HG02885 (cell line): ENCODE data around the gene CLSTN2.
A peak's percentile ranks its signal among the peaks of the same experiment; 100 is the strongest.

ENCODE experiments used
- ATAC-seq: cut with Tn5 transposase; IDR thresholded peaks from one replicate; pipeline ENCODE4 v1.9.1; 2021; ENCODE audit warnings: mild to moderate bottlenecking; ENCODE audit not compliant: unreplicated experiment, poor library complexity

Gene CLSTN2

DNA sequence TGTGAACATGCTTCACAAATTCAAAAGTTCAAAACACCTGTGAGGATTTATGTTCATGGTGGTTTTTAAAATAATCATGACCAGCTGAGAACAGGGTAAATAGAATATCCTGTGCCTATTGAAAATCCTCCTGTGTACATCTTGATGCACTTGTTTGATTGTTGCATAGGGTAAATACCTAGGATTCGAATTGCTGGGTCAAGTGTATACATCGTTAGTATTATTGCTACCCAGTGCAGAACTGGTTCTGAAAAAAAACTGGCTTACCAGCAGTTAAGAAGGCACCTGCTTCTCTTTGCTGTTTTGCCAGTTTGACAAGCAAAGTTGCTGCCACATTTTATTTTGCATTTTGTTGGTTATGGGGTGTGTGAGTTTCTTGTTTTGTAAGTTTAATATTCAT is 272.6 kb downstream of the CLSTN2 start:
- ATAC-seq = no peak

DNA sequence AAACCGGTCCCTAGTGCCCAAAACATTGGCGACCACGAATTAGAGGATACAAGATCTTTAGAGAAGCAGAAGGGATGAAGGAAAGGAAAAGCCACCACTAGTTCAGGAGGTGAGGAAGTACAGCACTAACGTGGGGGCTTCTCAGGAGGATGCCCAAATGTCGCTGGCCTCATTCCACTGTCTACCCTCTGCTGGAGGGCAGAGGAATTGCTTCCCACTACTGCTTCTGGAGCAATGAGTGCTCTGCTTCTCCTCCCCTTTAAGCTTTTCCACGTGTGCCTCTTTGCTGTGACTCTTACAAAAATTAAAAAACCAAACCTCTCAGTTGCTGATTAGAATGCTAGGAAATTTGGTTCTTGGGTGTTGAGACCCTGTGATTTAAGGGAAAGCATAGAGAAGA is 281.3 kb downstream of the CLSTN2 start:
- ATAC-seq = peak; percentile 61

DNA sequence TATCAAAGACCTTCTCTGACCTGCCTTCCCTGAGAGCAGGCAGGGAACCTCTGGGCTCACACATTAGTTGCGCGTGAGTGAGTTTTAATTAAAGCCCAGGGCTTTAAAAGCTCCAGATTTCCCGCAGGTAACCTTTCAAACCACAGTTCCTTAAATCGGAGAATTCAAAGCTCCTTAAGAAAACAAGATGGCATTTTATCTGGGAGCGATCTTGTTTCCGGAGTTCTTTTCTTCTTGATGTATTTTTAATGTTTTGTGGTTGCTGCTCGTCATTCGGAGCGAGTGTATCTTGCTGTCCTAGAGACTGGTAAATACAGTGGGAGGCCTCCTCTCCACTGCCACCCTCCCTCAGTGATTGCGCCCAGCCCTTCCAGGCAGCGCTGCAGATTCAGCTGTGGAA is 284.3 kb downstream of the CLSTN2 start:
- no peak for ATAC-seq

DNA sequence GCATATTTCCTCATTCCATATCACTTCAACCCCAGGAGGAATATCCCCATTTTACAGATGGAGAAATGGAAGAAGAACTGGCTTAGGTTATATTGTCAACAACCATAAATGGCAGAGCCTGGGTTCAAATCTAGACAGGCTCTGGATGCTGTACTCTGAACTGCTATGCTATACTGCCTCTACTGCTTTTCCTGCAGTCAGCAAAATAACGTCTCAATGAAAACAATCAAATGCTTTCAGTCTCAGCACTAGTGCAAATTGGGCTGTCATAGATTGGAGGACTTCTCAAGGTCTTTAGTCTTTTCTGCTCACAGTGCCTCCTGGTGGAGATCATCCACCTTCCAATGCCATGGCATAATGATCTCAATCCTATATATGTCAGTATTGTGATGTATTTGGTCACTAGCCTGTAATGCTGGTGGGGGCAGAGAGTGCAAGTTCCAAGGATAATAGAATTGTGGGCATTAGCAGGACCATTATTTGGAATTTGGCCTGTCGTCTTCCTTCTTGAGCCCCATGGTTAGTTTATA is 285.0 kb downstream of the CLSTN2 start:
- ATAC-seq = no peak

DNA sequence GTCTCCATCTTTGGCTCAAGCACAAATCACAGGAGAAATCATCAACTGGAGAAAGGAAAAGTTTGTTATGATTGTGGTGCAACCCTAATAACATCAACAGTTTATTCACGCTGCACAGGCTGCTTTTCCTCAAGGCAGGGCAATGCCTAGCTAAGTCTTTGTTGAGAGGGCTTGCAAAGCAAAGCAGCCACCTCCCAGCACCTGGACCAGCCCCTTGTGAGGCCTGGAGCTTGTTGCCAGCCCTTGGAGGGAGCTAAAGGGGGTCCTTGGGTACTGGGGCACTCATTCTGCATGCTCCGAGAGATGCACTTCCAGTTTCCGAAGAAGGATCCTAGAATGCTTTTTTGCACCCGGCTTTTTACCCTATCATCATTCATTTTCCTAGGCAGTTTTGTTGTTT is 288.2 kb downstream of the CLSTN2 start:
- no peak for ATAC-seq

DNA sequence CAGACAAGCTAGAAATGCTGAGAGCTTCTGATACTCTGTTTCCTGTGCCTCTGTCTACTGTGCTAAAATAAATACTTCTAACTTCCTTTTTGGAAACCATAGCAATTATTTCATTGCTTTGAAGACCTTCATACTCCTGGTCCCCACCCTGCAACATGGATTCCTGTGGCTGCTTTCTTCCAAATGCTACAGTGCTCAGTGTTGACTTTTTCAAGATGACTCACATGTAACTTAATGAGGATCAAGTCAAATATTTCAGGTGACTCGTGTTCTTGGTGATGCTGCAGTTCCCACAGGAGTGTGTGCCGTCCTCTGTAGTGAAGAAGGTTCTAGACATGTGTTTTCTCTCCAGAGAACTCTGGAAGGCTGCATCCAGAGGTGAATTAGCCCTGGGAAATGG is 288.6 kb downstream of the CLSTN2 start:
- ATAC-seq = no peak

DNA sequence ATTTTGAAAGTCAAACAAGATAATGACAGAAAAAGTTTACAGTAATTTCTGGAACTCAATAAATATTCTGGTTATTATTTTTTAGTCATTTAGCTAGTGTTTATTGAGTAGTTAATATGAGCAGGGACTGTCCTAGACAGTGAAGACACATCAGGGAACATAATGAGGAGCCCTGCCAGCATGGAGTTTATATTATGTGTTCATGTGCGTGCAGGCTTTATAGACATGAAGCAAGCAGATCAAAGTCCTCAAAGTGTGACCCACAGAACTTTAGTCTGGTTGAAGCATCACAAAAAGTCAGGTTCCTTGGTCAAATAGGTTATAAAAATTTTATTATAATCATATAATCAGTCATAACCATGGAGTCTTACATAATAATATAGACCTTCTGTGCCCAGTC is 289.3 kb downstream of the CLSTN2 start:
- ATAC-seq = no peak

DNA sequence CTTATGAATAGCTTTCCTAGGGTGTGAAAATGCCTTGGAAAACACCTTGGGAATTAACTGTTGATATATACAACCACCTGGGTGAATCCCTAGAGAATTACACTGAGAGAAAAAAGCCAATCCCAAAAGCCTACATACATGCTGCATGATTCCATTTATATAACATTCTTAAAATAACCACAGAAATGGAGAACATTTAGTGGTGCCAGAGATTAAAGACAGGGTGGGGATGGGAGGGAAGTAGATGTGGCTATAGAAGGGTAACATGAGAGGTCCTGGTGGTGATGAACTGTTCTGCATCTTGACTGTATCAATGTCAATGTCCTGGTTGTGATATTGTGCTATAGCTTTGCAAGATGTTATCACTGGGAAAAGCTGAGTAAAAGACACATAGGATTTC is 291.0 kb downstream of the CLSTN2 start:
- ATAC-seq = no peak

DNA sequence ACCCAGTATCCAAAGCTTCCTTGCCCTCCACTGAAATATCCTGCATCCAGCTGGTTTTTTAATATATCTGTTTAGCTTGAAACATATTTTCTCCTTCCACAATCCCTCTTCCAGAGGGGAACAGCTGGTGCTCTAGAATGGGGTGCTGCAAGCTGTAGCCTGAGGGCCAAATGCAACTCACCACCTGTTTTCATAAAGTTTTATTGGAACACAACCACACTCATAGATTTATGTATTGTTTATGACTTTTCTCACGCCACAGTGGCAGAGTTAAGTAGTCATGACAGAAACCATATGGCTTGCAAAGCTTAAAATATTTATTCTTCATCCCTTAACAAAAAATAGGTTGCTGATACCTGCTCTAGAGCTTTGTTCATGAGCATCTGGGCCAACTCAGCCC is 298.7 kb downstream of the CLSTN2 start:
- no peak for ATAC-seq

DNA sequence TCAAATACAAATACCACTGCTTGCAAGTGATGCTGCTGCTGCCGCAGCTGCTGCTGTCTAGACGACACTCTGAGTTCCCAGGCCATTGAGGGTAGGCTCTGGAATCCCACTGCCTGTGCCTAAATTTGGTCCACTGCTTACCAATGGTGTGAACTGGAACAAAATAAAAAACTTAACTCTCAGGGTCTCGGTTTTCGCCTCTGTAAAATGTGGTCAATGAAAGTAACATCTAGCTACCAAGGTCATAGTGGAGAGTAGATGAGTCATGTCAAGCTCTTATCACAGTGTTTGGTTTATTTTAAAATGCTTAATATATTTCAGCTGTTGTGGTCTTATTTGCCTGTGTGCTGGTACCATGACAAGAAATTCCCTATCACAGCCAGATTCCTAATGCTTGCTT is 299.3 kb downstream of the CLSTN2 start:
- no peak for ATAC-seq

DNA sequence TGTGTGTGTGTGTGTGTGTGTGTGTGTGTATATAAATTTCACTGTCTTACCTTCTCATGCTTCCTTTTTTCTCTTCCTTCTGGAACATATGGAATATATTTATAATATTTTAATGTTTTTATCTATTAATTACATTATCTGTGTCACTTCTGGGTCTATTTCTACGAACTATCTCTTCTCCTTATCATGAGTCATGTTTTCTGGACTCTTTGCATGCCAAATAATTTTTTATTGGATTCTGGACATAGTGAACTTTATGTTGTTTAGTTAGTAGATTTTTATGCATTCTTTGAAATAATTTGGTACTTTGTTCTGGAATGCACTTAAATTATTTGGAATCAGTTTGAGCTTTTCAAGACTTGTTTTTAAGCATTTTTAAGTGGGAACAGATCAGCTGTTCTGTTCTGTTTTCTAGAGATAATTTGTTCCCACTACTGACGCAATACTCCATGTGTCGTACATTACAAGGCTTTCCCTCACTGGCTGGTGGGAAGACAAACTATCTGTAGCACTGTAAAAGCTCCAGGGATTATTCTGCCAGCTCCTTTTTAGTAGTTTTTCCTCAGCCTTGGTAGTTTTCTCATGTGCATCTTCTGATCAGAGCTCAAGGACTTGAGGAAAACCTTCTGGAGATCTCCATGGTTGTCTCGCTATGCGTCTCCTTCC is 302.0 kb downstream of the CLSTN2 start:
- ATAC-seq = no peak

DNA sequence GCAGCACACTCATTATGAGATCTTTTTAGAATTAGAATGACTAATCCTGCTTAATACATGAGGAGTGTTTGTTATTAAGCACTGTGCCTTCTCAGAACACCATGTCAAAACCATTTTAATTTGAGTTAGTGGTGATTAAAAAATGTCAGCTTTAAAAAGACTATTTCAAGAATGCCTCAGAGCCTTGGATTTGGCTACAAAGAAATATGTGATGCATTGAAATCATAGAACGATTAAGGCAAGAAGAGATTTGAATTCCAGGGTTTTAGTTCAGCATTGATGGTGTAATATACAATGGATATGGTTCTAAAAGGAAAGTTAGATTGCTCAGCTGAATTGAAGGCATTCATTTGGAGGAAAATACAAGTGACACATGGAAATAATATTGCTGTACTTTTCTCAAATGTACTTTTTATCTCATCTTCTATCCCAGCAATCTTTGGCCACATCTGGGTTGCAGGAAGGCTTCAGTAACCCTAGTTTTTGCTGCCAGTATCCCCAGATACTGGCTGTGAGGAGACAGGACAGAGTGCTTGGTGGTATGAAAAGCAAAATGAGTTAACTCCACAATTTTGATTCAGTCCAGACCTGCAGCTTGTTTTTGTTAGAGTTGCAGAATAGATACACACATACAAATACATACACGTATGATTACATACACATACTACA is 303.8 kb downstream of the CLSTN2 start:
- no peak for ATAC-seq

DNA sequence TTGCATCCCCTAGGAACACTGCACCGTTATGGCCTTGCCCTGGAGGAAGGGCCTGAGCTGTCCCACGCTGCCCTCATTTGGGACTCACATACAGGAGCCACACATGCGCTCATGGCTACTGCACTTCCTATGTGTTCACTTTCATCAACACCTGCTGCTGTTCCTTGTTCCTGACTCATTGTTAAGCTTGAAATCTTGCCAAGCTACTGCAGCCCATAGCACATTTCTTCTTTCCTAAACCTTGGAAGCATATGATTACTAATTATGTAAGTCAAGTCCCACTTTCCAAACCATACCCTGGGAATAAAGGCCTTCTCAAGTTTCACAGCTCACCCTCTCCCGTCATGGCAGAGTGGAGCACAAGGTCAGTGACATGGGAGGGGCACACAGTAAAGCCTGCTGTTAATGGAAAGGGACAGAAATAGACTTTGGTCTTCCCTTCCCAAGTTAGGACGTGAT is 307.9 kb downstream of the CLSTN2 start:
- no peak for ATAC-seq

DNA sequence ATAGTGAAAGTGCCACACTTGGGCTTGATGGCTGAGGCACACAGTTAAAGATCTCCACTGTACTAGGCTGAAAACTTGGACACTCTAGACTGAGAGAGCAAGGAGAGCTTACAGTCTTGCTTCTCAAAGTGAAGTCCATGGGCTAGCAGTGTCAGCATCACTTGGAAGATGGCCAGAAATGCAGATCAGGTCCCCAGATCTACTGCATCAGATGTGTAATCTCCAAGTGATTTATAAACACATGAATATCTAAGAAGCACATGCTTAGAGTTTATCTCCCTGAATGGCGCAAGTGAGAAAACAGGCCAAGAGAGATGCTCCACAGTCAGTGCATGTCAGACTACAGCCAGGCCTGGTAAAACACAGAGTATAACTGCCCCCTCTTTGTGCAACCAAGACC is 308.6 kb downstream of the CLSTN2 start:
- ATAC-seq = no peak

DNA sequence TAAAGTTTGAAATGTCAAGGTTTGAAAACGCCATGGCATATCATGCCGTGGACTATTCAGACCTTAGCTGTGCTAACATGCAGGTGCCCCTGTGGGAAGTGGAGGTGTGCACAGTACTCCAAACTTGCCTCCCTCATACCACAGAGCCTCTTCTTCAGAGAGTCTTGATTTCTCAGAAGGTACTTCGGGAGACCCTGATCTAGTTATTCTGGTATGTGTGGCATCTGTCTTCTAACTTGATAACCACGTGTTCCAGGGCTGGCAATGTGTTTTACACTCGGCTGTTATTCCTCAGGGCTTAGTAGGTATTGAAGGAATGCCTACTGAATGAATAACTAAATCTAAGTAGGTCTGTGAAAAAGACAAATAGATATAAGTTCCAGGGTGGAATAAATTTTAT is 309.9 kb downstream of the CLSTN2 start:
- ATAC-seq = no peak

DNA sequence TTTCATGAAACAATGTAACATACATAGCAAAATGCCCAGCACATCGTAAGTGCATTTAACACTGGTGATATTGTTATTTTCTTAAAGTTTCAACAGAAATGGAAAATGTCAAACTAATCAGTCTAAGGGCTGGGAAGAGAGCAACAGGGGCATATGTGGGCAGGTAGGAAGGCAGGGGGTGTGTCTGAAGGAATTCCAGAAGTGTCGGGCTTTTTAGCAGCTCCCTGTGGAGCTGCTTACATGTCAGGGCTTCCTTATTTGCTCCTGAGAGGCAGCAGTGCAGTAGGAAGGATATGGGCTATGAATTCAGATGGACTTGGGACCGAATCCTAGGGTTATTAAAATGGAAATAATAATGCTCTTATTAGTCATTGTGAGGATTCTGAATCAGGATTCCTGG is 311.6 kb downstream of the CLSTN2 start:
- ATAC-seq = no peak

DNA sequence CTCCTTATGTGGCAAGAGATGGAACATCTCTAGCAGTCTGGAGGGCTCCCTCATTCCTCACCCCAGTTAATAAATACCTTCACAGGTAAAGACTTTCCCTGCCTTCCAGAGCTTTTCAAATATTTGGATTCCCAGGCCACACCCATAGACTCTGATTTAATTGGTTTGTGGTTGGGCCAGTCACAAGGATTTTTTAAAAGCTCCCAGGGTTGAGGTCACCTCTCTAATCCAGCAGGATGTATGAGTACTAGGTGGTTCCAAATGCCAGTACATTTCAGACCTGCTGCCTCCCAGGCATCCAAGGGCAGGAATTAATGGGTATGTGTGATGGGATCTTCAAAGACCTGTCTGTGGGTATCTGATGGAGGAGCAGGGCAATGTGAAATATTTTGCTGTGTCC is 312.8 kb downstream of the CLSTN2 start:
- no peak for ATAC-seq

DNA sequence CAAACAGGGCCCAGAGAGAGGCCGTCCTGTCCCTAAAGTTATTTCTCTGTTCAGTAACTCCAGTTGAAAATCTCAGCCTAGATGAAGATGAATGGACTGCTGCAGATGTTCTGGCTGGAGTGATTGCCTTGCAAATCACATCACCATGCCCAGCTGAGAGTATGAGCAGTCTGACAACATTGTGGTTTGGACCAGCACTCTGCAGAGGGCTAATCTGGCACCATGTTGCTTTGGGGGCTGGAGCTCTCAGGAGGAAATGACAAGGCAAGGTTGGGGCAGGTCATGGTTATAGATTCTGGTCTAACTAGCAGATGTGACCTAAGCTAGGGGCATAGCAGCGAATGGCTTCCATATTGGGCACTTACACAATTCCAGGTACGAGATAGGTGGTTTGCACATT is 314.2 kb downstream of the CLSTN2 start:
- no peak for ATAC-seq

DNA sequence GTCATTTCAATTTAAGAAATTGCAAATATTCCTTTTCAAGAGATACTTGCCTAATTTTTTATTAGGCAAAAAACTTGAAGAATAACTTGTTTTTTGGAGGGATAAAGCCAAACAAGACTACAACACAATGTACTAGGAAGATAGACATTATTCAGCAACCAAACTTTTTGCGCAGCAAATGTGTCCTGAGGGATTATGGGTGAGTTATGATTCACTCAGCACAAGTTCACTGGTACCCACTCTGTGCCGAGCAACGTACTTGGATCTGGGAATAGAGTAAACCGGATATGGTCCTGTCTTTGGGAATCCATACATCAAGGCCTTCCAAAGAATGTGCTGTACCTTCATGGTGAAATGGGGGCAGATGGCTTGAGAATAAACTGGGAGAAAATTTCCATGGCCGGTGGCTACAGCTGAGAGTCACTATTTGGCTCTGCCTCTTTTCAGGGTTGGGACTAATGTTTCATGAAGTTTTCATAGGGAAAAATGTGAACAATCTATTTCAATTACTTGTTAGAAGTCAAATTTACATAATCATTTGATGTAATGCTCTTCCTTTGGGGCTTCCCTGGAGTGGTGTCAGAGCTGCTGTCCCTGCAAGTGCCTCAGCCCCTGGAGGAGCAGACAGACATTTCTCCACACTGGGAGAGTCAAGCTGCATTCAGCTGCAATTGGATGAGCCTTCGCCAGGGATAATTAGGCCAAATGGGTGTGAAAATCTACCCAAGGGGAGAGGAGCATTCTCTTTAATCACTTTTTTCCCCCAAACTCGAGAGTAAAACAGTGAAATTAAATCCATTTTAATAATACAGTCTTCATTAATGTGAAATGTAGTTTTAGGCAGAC is 315.2 kb downstream of the CLSTN2 start:
- ATAC-seq = no peak

DNA sequence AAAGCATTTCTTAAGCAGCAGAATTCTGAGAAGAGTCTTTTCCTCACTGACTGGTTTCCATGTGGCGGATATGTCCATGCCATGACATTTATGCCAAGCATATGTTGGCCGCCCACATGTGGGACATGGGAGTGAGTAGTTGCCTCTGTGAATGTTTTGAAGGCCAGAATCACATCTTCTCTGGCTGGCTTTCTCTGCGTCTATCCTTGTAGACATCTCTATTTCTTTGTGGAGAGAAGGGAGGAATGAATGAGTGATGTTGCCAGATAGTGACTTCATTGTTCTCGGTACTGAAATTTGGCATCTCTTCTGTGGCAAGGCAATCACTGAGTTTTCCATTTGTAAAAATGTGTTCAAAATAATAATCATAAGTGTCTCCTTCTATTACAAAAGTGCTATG is 316.0 kb downstream of the CLSTN2 start:
- ATAC-seq = no peak

DNA sequence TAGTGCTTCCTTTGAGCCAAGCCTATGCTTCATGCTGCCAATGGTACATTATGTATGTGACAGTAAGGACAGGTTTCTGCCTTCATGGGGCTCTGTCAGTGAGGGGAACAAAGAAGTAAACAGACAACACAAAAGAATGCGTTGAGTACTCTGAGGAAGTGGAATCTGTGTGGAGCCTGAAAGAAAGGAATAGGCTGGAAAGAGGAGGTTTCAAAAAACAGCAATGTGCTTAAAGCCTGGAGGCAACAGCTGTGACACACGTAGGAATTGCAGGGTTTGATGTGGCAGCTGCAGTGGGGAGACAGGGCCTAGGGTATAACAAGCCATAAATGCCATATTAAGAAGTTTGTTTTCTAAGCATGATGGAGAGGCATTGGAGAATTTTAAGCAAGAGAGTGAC is 316.7 kb downstream of the CLSTN2 start:
- ATAC-seq = no peak
